ENCODE results near the gene CENATAC. TPM values are rescaled to one million over a fixed set of nuclear protein-coding genes. Genes with fewer than 3 reads are reported as not detected.

CENATAC gene
- total and polyA plus RNA-seq, 9 of the 15 experiments (the other 6 are each of a cell fraction or from before 2014, with no cell fraction given) = 2.4 to 25.5 (median 13.7) TPM

DNA sequence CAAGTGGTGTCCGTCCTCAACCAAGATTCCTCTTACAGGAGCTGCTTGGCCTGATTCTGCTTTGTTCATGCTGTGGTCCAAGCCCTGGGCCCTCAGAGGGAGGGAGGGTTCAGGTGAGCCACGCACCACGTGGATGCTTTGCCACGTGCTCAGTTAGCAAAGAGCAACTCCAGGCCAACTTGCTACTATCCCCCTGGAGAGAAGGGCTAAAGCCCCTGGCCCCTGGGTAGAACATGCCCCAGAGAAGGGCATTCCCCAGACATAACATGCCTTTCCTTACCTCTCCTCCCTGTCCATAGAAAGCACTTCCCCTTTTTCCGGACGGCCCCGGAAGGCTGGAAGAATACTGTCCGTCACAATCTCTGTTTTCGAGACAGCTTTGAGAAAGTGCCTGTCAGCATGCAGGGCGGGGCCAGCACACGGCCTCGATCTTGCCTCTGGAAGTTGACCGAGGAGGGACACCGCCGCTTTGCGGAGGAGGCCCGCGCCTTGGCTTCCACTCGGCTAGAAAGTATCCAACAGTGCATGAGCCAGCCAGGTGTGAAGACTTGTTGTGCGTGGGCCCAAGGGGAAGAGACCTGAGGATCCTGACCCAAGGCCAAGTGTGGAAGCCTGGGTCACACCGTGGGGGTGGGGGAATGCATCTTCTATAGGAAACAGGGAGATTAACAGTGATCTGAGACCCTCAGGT is 17.6 kb upstream of the CENATAC start (continued):
- TF ChIP-seq GTF2F1 (IDR thresholded peaks at IDR 0.05; ENCODE audit: low read depth, low read length) (no peak), PRDM10 (IDR thresholded peaks at IDR 0.05; ENCODE audit: partially characterized antibody) (no peak), CXXC5 (CRISPR knock-in tag; IDR thresholded peaks at IDR 0.05) (peak; percentile 74), TFAM (CRISPR knock-in tag; conservative IDR thresholded peaks at IDR 0.05) (no peak), SAFB2 (IDR thresholded peaks at IDR 0.05; ENCODE audit: borderline replicate concordance, low read depth, low read length, severe bottlenecking) (no peak), PHF8 (IDR thresholded peaks at IDR 0.05; ENCODE audit: borderline replicate concordance, low read length) (peak; percentile 66; the same call in 1 of the 2 replicates), ETV1 (tag; conservative IDR thresholded peaks at IDR 0.05; ENCODE audit: low read depth) (peak; percentile 80), DLX4 (CRISPR knock-in tag; IDR thresholded peaks at IDR 0.05) (no peak), KAT8 (IDR thresholded peaks at IDR 0.05; ENCODE audit: low read depth) (no peak), SMAD3 (CRISPR knock-in tag; conservative IDR thresholded peaks at IDR 0.05) (no peak; the same call in 1 of the 2 replicates), TEAD4 (IDR thresholded peaks at IDR 0.05; ENCODE audit: low read length) (no peak; the same call in 1 of the 2 replicates), TEAD4 (CRISPR knock-in tag; IDR thresholded peaks at IDR 0.05; ENCODE audit: borderline replicate concordance) (no peak; the same call in 1 of the 2 replicates), HNRNPUL1 (IDR thresholded peaks at IDR 0.05; ENCODE audit: low read length) (no peak), RFX5 (IDR thresholded peaks at IDR 0.05; ENCODE audit: low read depth, low read length) (no peak), ZNF134 (CRISPR knock-in tag; conservative IDR thresholded peaks at IDR 0.05) (no peak), ZNF41 (CRISPR knock-in tag; conservative IDR thresholded peaks at IDR 0.05) (no peak)
- TF ChIP-seq, protein P1, sequence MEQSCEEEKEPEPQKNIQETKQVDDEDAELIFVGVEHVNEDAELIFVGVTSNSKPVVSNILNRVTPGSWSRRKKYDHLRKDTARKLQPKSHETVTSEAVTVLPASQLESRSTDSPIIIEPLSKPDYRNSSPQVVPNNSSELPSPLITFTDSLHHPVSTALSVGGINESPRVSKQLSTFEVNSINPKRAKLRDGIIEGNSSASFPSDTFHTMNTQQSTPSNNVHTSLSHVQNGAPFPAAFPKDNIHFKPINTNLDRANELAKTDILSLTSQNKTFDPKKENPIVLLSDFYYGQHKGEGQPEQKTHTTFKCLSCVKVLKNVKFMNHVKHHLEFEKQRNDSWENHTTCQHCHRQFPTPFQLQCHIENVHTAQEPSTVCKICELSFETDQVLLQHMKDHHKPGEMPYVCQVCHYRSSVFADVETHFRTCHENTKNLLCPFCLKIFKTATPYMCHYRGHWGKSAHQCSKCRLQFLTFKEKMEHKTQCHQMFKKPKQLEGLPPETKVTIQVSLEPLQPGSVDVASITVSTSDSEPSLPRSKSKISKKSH (CRISPR knock-in tag; IDR thresholded peaks at IDR 0.05) = no peak
- TF ChIP-seq, protein P2, sequence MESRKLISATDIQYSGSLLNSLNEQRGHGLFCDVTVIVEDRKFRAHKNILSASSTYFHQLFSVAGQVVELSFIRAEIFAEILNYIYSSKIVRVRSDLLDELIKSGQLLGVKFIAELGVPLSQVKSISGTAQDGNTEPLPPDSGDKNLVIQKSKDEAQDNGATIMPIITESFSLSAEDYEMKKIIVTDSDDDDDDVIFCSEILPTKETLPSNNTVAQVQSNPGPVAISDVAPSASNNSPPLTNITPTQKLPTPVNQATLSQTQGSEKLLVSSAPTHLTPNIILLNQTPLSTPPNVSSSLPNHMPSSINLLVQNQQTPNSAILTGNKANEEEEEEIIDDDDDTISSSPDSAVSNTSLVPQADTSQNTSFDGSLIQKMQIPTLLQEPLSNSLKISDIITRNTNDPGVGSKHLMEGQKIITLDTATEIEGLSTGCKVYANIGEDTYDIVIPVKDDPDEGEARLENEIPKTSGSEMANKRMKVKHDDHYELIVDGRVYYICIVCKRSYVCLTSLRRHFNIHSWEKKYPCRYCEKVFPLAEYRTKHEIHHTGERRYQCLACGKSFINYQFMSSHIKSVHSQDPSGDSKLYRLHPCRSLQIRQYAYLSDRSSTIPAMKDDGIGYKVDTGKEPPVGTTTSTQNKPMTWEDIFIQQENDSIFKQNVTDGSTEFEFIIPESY (CRISPR knock-in tag; IDR thresholded peaks at IDR 0.05) = peak; percentile 54; the same call in 1 of the 2 replicates
- TF ChIP-seq, protein P3, sequence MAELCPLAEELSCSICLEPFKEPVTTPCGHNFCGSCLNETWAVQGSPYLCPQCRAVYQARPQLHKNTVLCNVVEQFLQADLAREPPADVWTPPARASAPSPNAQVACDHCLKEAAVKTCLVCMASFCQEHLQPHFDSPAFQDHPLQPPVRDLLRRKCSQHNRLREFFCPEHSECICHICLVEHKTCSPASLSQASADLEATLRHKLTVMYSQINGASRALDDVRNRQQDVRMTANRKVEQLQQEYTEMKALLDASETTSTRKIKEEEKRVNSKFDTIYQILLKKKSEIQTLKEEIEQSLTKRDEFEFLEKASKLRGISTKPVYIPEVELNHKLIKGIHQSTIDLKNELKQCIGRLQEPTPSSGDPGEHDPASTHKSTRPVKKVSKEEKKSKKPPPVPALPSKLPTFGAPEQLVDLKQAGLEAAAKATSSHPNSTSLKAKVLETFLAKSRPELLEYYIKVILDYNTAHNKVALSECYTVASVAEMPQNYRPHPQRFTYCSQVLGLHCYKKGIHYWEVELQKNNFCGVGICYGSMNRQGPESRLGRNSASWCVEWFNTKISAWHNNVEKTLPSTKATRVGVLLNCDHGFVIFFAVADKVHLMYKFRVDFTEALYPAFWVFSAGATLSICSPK (IDR thresholded peaks at IDR 0.05; ENCODE audit: borderline replicate concordance) = no peak
